OCI-LY7 (cell line): Measurements from ENCODE around the gene WNT7A.

Experiments
- EZH2phosphoT487 ChIP-seq: fragments of 200-600 bp; sonication (generic); IDR thresholded peaks from 2 replicates; pipeline ENCODE4 v1.6.1; 2018; ENCODE audit warnings: low read depth, borderline replicate concordance, mild to moderate bottlenecking, mixed run types, antibody characterized with exemption, low read length, moderate library complexity, mixed read lengths
- TF ChIP-seq, protein P1 (sequence below): fragments of 200-600 bp; sonication (generic); conservative IDR thresholded peaks from 2 replicates; pipeline ENCODE4 v1.5.1; 2014; ENCODE audit warnings: mild to moderate bottlenecking, antibody characterized with exemption, low read length, moderate library complexity, mixed read lengths

GRCh38 chr3:13865106-13865505 is 14.8 kb downstream of the WNT7A start:
- TF ChIP-seq, protein P1, sequence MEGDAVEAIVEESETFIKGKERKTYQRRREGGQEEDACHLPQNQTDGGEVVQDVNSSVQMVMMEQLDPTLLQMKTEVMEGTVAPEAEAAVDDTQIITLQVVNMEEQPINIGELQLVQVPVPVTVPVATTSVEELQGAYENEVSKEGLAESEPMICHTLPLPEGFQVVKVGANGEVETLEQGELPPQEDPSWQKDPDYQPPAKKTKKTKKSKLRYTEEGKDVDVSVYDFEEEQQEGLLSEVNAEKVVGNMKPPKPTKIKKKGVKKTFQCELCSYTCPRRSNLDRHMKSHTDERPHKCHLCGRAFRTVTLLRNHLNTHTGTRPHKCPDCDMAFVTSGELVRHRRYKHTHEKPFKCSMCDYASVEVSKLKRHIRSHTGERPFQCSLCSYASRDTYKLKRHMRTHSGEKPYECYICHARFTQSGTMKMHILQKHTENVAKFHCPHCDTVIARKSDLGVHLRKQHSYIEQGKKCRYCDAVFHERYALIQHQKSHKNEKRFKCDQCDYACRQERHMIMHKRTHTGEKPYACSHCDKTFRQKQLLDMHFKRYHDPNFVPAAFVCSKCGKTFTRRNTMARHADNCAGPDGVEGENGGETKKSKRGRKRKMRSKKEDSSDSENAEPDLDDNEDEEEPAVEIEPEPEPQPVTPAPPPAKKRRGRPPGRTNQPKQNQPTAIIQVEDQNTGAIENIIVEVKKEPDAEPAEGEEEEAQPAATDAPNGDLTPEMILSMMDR, result no peak
- no peak for TF ChIP-seq EZH2phosphoT487
